HS-27A (cell line): Measurements from ENCODE around the gene ACTA2.

Experiments
- DNase-seq: peaks from one replicate; pipeline ENCODE4 v3.0.0-alpha.2; 2012; ENCODE audit warnings: low read depth, missing footprints

ACTA2 gene

DNA sequence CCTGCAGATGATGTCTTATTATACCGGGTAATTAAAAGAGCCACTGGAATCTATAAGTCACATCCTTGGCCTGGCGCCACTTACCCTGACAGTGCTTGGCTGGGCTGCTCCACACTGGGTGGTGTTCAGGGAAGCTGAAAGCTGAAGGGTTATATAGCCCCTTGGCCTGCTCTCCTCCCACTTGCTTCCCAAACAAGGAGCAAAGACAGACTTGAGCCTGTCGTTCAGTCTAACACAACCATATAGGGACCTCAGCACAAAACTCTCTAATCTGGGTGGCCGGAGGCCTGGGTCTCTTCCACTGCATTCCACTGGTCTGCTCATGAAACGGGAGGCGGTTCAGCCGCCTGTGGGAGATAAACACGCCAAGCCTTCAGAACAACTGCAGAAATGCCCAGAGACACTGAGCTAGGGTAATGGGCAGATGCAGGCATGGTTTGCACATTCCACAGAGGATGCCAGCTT lies at the start of gene ACTA2:
Gene ACTA2 (minus strand): TSS at position 127 of the 465 bp plus-strand sequence. CDS start 3,843 bp downstream, outside the sequence.
- no peak for DNase-seq

DNA sequence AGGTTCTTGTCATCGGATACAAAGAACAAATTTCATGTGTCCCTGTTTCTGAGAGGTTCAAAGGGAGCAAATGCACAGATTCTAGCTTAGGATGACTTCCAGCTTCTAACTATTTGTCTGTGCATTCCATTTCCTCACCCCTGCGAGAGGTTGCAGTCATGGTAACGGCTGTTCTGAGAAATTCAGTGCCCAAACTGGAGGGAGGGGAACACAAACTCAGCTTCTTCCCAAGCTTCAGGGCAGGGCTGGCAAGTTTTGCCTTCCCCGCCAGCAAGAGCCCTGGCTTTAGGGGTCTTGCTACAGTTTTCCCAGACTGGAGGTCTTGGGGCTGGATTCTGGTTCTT lies 49.1 kb upstream of the ACTA2 start:
- DNase-seq = no peak

DNA sequence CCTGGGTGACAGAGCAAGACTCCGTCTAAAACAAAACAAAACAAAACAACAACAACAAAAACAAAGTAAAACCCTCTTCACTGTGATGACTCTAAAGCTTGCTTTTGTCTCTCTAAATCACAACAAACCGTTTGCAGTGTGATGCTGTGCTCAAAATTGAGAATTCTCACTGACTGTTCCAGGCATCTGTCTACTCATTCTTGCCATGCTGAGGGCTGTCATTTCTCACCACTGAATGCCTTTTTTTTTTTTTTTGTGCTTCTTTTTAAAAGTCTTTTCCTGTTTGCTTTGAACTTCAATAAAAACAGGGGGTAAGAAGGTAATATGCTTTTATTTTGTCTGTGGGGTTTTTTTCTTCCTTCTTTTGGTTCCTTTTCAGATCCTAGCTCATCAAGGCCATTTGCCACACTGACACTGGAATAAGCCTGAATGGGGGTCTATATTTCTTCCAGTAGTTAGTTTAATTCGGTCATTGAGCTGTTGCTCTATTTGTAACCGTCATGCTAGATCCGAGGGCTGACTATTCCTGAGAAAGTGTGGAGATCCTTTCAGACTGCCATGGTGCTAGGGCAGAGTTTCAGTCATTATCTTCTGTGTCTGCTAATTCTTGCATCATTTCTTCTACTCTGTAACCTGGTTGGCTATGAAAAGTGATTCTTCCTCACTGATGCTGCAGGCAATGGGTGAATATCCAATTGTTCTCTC lies 48.6 kb upstream of the ACTA2 start:
- no peak for DNase-seq

DNA sequence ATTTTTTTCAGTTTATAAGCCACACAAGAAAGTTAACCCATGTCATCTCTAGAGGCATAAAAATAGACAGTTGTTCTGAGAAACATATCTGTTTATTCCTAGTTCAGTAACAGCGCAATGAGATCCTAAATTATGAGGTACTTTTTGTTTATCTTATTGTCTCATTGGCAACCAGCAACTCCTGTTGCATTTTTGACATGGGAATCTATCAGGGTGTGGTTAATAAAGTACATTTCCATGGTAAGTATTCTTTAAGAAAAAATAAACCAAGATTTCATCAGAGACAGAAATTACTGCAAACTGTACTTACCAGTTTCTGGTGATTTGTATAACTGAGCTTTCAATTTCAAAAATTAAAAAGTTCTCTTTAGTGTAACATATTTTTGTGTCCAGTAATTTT lies 47.1 kb upstream of the ACTA2 start:
- DNase-seq = no peak

DNA sequence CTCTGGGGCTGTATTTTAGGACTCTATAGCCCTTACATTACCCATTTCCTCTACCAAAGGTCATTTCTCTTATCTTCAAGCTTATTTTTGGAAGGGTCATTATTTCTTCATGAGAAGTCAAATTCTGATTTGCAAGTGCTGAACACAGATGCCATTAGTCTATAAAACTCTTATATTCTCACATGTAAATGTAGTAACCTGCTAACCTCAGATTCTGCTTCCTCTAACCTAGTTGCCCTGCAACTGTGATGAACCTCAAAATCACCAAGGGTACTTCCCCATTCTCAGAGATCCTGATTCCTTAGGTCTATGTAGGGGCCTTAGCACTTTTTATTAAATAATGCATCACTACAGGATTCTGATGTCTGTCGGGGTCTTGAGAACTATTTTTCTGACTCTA lies 44.4 kb upstream of the ACTA2 start:
- no peak for DNase-seq

DNA sequence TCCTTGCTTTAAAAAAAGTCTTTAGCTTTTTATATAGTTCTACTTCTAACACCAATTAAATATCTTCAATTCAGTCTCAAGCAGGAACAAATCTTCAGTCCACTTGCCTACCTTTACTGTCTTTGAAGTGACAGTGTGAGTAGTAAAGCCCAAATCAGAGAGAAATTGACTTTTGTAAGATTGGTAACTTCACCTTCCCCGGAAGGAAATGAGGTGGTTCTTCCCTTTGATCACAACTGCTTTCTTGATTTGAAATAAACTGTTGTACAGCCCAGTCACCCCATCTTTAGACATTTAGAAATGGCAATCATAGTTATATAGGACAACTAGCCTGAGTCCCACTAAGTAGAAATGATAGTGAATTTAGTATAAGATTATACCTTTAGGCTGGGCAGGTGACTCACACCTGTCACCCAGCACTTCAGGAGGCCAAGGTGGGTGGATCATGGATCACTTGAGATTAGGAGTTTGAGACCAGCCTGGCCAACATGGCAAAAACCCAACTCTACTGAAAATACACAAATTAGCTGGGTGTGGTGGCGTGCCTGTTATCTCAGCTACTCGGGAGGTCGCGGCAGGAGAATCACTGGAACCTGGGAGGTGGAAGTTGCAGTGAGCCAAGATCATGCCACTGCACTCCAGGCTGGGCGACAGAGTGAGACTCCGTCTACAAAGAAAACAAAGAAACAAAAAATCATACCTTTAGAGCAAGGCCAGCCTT lies 42.7 kb upstream of the ACTA2 start:
- DNase-seq = no peak

DNA sequence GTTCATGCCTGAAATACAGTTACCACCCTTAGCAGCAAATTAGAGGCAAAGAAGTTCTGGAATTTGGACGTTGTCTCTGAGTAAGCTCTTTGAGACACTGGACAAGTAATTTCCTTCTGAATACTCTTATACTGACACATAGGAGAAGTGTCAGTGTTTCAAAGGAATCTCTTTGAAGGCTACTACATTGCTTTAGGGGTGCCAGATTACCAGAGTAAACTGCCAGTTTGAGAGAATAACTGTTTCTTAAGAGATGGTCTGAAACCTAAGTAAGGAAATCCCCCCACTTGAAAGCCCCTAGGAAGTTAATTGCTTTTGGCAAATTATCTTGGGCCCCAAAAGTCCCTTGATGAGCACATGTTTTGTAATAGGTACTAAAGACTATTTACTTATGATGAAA lies 41.4 kb upstream of the ACTA2 start:
- no peak for DNase-seq

DNA sequence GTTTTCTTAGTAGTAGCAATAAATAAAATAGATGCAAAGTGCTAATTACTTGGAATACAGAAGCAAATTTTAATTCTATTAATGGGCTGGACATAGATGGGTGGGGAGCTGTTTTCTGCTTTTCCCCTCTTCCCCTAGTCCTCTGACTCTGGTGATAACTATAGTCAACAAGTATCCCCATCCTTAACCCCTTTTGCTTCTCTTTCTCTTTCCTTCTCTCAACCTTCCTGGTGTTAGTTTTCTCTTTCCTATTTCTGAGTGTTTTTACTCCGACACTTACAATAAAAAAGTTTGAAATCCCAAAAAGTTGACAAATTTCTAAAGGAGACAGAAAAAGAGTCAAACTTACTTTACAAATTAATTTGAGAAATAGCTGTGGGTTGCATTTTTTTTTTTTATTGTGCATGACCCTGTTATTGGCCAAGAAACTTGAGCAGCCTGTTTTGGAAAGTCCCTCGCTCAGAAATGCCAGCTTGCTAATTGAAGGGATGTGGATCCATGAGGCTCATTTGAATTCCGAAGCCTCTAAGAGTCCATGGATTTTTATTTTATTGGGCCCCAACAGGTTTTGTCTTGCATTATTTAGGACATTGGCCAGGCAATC lies 40.5 kb upstream of the ACTA2 start:
- no peak for DNase-seq

DNA sequence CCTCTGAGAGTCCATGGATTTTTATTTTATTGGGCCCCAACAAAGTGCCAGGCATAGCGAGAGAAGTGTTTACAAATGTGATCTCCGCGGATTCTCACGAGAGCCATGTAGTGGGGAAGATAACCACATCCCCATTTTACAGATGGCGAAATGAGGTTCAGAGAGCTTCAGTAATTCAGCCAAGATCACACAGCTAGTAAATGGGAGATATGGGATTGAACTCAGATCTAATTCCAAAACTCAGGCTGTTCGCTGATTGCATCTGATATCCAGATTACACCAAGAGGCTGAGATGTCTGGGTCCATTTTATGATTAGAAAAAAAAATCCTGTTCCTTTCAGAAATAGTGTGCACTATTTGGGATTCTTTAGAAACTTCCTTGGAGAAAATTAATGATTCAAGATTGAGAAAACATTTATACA lies 39.3 kb upstream of the ACTA2 start:
- DNase-seq = no peak

DNA sequence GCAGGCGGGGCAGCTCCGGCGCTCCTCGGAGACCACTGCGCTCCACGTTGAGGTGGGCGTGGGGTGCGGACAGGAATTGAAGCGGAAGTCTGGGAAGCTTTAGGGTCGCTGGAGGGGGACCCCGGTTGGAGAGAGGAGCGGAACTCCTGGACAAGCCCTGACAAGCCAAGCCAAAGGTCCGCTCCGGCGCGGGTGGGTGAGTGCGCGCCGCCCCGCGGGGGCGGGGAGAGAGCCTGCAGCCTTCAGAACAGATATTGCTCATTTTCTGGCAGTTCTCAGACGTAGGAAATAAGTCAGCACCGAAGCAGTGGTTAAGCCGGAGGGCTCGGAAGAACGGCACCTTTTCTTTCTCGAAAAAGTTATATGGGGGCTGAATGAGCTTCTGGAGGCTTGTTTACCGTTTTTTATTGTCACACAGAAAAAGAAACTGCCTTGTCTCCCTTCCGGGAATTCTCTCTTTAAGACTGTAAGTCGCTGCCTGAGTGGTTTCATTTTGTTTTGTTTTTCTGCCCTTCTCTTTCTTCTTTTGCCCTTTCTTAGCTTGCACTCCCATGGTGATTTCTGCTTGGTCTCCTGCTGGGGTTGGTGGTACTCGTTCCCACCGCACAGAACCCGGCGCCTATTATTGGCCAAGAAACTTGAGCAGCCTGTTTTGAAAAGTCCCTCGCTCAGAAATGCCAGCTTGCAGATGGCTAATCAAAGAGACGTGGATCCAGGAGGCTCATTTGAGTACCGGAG lies 38.8 kb upstream of the ACTA2 start:
- no peak for DNase-seq

DNA sequence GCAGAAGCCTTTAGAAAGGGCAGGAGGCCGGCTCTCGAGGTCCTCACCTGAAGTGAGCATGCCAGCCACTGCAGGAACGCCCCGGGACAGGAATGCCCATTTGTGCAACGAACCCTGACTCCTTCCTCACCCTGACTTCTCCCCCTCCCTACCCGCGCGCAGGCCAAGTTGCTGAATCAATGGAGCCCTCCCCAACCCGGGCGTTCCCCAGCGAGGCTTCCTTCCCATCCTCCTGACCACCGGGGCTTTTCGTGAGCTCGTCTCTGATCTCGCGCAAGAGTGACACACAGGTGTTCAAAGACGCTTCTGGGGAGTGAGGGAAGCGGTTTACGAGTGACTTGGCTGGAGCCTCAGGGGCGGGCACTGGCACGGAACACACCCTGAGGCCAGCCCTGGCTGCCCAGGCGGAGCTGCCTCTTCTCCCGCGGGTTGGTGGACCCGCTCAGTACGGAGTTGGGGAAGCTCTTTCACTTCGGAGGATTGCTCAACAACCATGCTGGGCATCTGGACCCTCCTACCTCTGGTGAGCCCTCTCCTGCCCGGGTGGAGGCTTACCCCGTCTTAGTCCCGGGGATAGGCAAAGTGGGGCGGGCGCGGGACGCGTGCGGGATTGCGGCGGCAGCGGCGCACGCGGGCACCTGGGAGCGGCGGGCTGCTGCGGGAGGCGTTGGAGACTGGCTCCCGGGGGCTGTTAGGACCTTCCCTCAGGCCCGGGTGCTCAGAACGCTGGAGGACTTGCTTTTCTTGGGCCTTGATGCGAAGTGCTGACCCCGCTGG lies 38.0 kb upstream of the ACTA2 start, which contains the start of gene FAS:
Gene FAS (plus strand): TSS at position 415 of the 777 bp plus-strand sequence. CDS start 79 bp downstream, at position 494.
- DNase-seq = no peak

DNA sequence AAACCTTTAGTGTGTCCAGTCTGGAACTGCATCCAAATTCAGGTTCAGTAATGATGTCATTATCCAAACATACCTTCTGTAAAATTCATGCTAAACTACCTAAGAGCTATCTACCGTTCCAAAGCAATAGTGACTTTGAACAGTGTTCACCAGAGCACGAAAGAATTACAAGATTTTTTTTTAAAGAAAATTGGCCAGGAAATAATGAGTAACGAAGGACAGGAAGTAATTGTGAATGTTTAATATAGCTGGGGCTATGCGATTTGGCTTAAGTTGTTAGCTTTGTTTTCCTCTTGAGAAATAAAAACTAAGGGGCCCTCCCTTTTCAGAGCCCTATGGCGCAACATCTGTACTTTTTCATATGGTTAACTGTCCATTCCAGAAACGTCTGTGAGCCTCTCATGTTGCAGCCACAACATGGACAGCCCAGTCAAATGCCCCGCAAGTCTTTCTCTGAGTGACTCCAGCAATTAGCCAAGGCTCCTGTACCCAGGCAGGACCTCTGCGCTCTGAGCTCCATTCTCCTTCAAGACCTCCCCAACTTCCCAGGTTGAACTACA lies 37.3 kb upstream of the ACTA2 start:
- DNase-seq = no peak

DNA sequence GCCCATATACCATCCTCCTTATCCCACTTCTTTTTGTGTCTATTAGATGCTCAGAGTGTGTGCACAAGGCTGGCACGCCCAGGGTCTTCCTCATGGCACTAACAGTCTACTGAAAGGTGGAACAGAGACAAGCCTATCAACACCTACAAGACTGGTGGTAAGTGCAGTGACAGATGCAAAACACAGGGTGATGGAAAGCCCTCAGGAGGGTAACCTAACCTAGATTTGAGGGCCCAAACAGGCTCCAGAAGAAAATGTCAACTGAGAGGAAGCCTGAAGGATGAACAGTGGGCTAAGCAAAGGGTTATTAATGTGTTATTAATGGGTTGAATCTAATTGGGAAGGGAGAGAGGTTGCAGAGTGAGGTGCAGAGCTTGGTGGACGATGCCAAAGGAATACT lies 36.9 kb upstream of the ACTA2 start:
- DNase-seq = no peak

DNA sequence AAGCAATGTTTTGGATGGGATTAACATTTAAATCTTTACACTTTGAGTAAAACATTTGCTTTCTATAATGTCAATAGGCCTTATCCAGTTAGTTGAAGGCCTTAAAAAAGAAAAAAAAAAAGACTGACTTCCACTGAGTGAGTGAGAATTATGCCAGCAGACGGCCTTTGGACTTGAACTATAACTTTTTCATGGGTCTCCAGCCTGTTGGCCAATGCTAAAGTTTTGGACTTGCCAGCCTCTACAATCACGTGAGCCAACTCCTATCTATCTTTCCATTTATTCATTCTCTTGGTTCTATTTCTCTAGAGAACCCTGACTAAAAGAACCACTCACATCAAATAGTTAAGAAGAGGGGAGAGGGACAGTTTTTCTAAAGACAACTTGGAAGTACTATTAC lies 35.3 kb upstream of the ACTA2 start:
- DNase-seq = no peak

DNA sequence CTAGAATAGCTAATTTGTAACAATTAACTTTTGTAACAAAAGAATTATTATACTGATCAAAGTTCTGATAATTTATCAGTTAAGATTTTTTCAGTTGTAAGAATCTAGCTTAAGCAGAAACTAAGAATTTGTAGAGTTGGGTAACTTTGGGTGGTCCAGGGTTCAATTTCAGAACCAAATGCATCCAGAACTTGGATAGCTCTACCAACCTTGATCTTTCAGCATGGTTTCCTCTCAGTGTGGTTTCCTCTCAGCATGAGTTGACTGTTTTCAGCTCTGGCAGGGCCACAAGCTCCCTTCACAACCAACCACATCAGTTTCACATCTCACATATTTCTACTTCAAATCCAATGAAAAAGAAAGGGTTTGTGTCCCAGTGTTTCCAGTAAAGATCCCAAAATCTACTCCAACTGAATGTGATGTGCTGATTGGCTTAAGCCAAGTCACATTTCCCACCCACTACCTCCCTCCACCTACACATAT lies 34.7 kb upstream of the ACTA2 start:
- no peak for DNase-seq

DNA sequence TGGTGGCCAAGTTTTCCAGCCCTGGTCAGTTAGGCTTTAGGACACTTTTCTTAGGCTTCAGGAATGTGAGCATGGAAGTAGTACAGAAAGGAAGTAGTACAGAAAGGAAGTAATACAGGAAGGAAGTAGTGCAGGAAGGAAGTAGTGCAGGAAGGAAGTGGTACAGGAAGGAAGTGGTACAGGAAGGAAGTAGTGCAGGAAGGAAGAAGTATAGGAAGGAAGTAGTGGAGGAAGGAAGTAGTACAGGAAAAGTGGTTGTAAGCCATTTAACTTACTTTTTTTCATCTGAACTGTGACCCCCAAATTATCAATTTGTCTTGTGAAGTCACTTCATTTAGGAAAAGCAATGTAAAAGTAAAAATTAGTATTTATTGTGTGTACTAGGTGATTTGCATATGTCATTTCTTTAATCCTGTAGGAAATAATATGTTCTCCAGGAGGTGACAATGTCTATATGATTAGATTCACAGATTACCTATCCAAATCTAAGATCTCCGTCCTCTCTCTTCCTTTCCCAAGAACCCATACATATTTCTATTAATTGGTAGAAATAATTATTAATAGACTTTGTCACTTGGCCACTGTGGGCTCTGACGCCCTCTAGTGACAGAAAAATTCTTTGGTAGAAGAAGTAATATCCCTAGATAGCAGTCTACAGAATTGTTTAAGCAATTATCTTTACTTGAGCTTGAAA lies 34.1 kb upstream of the ACTA2 start:
- DNase-seq = no peak

DNA sequence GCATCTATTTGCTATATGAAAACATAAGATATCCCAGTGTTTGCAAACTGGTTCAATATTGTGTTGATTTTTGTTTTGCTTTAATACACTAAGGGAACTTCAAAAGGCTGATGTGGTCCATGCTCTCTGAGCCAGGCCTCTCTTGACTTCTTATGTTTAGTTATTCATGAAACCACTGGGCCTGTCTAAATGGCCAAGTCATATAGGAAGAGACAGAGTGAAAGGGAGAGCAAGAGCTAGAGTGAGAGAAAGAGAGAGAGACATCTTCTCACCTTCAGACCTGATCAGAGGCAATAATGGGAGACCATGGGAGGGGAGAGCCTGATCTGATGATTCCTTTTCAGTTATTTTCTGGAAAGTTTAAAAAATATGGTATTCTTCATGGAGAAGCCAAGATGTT lies 32.0 kb upstream of the ACTA2 start:
- DNase-seq = no peak

DNA sequence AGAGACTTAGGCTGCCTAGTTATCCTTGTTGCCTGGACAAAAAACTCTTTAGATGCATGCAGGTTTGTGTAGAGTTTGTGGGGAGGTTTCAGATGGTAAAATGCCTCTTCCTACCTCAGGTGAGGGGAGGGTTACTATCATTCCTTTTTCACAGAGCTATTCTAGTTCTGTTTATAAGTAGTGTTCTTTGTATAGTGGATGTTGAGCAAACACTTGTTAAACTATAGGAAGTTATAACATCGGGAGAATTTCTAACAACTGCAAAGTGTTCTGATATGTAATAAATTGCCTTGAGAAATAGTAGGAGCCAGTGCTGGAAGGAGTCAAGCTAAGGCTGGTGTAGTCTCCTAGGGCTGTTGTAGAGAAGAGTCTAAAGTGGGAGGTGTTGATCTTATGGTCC lies 31.4 kb upstream of the ACTA2 start:
- DNase-seq = no peak

DNA sequence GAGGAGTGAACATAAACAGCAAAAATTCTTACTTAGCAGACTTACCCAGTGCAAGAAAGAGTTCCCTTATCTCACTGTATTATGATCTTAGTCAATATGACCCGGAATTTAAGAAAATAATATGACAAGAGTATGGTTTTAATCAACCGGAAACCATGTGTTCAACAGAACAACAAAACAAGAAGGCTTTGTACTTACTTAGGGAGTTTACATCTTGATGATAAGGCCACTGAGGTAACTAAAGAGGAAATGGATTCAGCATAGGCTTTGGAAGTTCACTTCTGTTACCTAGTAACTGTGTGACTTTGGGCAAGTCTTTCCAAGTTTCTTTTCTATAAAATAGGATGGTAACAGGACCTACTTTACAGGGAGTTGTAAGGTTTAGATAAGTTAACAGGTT lies 30.6 kb upstream of the ACTA2 start:
- DNase-seq = no peak

DNA sequence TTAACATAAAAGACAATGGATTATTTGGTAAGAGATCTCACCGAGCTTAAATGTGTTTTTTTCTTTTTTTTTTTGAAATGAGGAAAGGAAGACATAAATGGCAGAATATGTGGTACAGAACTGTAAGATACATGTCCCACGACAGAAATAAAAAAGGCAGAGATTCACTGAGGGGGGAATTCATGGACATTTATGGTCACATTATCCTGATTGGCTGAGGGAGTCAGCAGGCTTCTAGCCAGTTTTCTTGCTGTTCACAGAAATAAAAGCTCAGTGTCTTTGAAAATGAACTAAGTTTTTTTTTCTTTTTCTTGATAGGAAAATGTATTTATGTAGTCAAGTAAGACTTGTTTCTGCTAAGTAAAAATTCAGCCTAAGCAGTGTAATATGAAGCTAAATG lies 29.8 kb upstream of the ACTA2 start:
- no peak for DNase-seq

DNA sequence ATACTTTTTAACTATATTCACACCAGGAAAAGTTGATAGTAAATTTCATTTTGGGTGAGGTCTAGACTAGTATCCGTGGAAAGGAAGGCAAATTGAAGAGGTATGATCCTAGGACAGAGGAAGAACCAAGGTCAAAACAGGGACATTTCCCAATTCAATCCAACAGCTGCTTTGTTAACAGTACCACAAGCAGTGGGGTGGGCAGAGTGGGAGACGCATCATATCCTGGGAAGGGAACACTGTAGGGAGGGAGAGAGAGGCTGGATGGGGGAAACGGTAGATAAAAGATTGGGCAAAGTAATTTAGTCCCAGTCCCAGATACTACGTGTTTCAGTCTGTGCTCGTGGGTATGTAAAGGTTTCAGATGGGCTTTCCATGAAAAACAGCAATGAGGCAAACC lies 28.9 kb upstream of the ACTA2 start:
- DNase-seq = no peak
